Prostate gland (tissue), 2 donors: ENCODE results near the gene UBASH3B.

Experiments used
- POLR2A ChIP-seq: fragments of 450-650 bp; IDR thresholded peaks from one replicate; pipeline ENCODE4 v1.6.1; 2016; ENCODE audit warnings: antibody characterized with exemption, mild to moderate bottlenecking
- POLR2AphosphoS5 ChIP-seq: sonication (generic); formaldehyde crosslinking; IDR thresholded peaks from one replicate; pipeline ENCODE4 v1.6.1; 2017; ENCODE audit warnings: antibody characterized with exemption
- TF ChIP-seq, protein P1 (sequence below), 4 experiments: fragments of 200-600 bp in 2 of 4; fragments of 450-650 bp in 2 of 4; sonication (generic) in 2 of 4; IDR thresholded peaks; 1 replicate in 3 of 4; 2 replicates in 1 of 4; pipeline ENCODE4 v1.5.1; 2016 to 2019; ENCODE audit warnings: antibody characterized with exemption in 4 of 4, mild to moderate bottlenecking in 2 of 4, moderate library complexity in 2 of 4

DNA sequence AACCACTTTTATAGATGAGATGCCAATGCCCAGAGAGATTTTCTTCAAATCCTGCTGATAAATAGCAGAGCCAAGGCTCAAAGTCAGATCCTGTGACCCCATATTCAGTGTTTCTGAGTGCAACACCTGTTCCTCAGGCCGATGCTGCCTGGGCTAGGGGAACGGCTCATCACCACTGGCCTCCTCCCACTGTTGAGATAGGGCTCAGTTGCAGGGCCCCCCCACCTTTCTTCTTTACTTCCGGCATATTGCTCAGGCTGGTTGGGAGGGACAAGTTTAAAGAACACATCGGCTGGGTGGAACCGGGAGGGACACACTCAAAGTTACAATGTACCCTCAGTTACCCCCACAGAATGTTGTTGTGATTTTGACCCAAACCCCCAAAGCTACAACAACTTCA, 94.5 kb downstream of the UBASH3B start:
- TF ChIP-seq POLR2A, result no peak
- TF ChIP-seq, protein P1, sequence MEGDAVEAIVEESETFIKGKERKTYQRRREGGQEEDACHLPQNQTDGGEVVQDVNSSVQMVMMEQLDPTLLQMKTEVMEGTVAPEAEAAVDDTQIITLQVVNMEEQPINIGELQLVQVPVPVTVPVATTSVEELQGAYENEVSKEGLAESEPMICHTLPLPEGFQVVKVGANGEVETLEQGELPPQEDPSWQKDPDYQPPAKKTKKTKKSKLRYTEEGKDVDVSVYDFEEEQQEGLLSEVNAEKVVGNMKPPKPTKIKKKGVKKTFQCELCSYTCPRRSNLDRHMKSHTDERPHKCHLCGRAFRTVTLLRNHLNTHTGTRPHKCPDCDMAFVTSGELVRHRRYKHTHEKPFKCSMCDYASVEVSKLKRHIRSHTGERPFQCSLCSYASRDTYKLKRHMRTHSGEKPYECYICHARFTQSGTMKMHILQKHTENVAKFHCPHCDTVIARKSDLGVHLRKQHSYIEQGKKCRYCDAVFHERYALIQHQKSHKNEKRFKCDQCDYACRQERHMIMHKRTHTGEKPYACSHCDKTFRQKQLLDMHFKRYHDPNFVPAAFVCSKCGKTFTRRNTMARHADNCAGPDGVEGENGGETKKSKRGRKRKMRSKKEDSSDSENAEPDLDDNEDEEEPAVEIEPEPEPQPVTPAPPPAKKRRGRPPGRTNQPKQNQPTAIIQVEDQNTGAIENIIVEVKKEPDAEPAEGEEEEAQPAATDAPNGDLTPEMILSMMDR (IDR thresholded peaks at IDR 0.05), result no peak
- no peak for TF ChIP-seq POLR2AphosphoS5
